Neural cell (in vitro differentiated cells): ENCODE results near the gene GPR78. TPM values are rescaled to one million over a fixed set of nuclear protein-coding genes. Genes with fewer than 3 reads are reported as not detected.

Source experiments
- H2AFZ ChIP-seq: fragments of 200-600, 300-800 bp; sonication (generic), shearing (Covaris generic); 2 replicates; pipeline ENCODE4 v1.6.0; 2014; ENCODE audit warnings: low read depth, mild to moderate bottlenecking, antibody characterized with exemption, low read length, moderate library complexity
- H3F3A ChIP-seq: fragments of 200-600 bp; shearing (Covaris generic); 2 replicates; pipeline ENCODE4 v1.6.1; 2016; ENCODE audit warnings: mild to moderate bottlenecking, moderate library complexity, mixed read lengths, antibody characterized with exemption, low read length; ENCODE audit not compliant: insufficient read depth, poor library complexity, severe bottlenecking
- H3K27ac ChIP-seq: fragments of 200-600, 300-800 bp; sonication (generic), shearing (Covaris generic); 2 replicates; pipeline ENCODE4 v1.5.1; 2014; ENCODE audit warnings: mild to moderate bottlenecking, low read length, moderate library complexity
- H3K27me3 ChIP-seq: fragments of 300-800, 200-600 bp; sonication (generic), shearing (Covaris generic); 2 replicates; pipeline ENCODE4 v1.6.0; 2014; ENCODE audit warnings: mild to moderate bottlenecking, low read depth, low read length, moderate library complexity; ENCODE audit not compliant: insufficient read depth
- H3K36me3 ChIP-seq: fragments of 300-800, 200-600 bp; sonication (generic), shearing (Covaris generic); 2 replicates; pipeline ENCODE4 v1.5.1; 2014; ENCODE audit warnings: mild to moderate bottlenecking, antibody characterized with exemption, low read length, moderate library complexity; ENCODE audit not compliant: insufficient read depth
- H3K4me2 ChIP-seq: fragments of 300-800, 200-600 bp; sonication (generic), shearing (Covaris generic); 2 replicates; pipeline ENCODE4 v1.6.0; 2014; ENCODE audit warnings: mild to moderate bottlenecking, low read length
- H3K4me3 ChIP-seq: fragments of 300-800, 200-600 bp; sonication (generic), shearing (Covaris generic); 2 replicates; pipeline ENCODE4 v1.5.1; 2014; ENCODE audit warnings: mild to moderate bottlenecking, low read length, moderate library complexity
- H3K79me2 ChIP-seq: fragments of 200-600 bp; shearing (Covaris generic); replicated peaks from 2 replicates; pipeline ENCODE4 v1.6.0; 2014; ENCODE audit warnings: mild to moderate bottlenecking, low read length, moderate library complexity; ENCODE audit not compliant: insufficient read depth
- H3K9ac ChIP-seq: fragments of 300-800, 200-600 bp; sonication (generic), shearing (Covaris generic); 2 replicates; pipeline ENCODE4 v1.6.1; 2016; ENCODE audit warnings: mild to moderate bottlenecking, low read length, mixed read lengths
- H3K9me2 ChIP-seq: fragments of 200-600 bp; shearing (Covaris generic); 2 replicates; pipeline ENCODE4 v1.6.1; 2016; ENCODE audit warnings: mild to moderate bottlenecking, low read length, mixed read lengths; ENCODE audit not compliant: insufficient read depth
- H3K9me3 ChIP-seq: fragments of 200-600, 300-800 bp; sonication (generic), shearing (Covaris generic); 2 replicates; pipeline ENCODE4 v1.6.1; 2016; ENCODE audit warnings: mild to moderate bottlenecking, mixed run types, low read length, moderate library complexity, mixed read lengths
- H4K20me1 ChIP-seq: fragments of 200-600 bp; shearing (Covaris generic); 2 replicates; pipeline ENCODE4 v1.6.1; 2016; ENCODE audit warnings: mild to moderate bottlenecking, mixed run types; ENCODE audit not compliant: insufficient read depth
- CTCF ChIP-seq: fragments of 450-650 bp; IDR thresholded peaks from 2 replicates; pipeline ENCODE4 v1.5.1; 2014; ENCODE audit warnings: antibody characterized with exemption, mild to moderate bottlenecking, moderate library complexity; ENCODE audit not compliant: poor library complexity, severe bottlenecking
- EP300 ChIP-seq: fragments of 450-650 bp; conservative IDR thresholded peaks from 2 replicates; pipeline ENCODE4 v1.6.1; 2014; ENCODE audit warnings: antibody characterized with exemption, mild to moderate bottlenecking, moderate library complexity; ENCODE audit not compliant: poor library complexity, severe bottlenecking
- EZH2 ChIP-seq: fragments of 200-600, 300-800 bp; shearing (Covaris generic), sonication (generic); IDR thresholded peaks from 2 replicates; pipeline ENCODE4 v1.6.1; 2014; ENCODE audit warnings: antibody characterized with exemption, low read length, borderline replicate concordance, mild to moderate bottlenecking; ENCODE audit not compliant: insufficient read depth, poor library complexity, severe bottlenecking
- MXI1 ChIP-seq: fragments of 450-650 bp; conservative IDR thresholded peaks from 2 replicates; pipeline ENCODE4 v1.6.1; 2014; ENCODE audit warnings: antibody characterized with exemption, mild to moderate bottlenecking; ENCODE audit not compliant: poor library complexity, severe bottlenecking
- POLR2AphosphoS5 ChIP-seq: IDR thresholded peaks from 2 replicates; pipeline ENCODE4 v1.6.1; 2012
- RAD21 ChIP-seq: fragments of 450-650 bp; conservative IDR thresholded peaks from 2 replicates; pipeline ENCODE4 v1.6.1; 2014; ENCODE audit warnings: antibody characterized with exemption, mild to moderate bottlenecking, moderate library complexity
- REST ChIP-seq: IDR thresholded peaks from 2 replicates; pipeline ENCODE4 v1.6.1; 2012; ENCODE audit warnings: borderline replicate concordance
- SMC3 ChIP-seq: fragments of 450-650 bp; conservative IDR thresholded peaks from 2 replicates; pipeline ENCODE4 v1.6.1; 2014; ENCODE audit warnings: antibody characterized with exemption, mild to moderate bottlenecking, moderate library complexity; ENCODE audit not compliant: poor library complexity
- TAF1 ChIP-seq: IDR thresholded peaks from 2 replicates; pipeline ENCODE4 v1.6.1; 2012; ENCODE audit warnings: low read depth
- polyA plus RNA-seq: library from polyadenylated mRNA; depleted of rRNA; stranded (reverse); fragments of >200 nt; gene quantifications from 2 replicates; pipeline ENCODE4 v1.2.3, GENCODE V29; 2014

Gene GPR78
- polyA plus RNA-seq, 1 donor from 2014 or later = not detected

- Histone ChIP-seq H3F3A (no peaks in the 10 kb centered on the region), H3K9ac (no peak overlapping the region), H3K9me3 (no peaks in the 10 kb centered on the region)
Observed at GRCh38 chr4:8588196-8588470, 7.9 kb downstream of the GPR78 start.

GRCh38 chr4:8589336-8589735 lies 9.1 kb downstream of the GPR78 start:
- H3K36me3 ChIP-seq = no peaks in the 10 kb centered on the region
- no peak overlapping the region for H3K9ac ChIP-seq
- no peak overlapping the region for H3K4me3 ChIP-seq
- H3K9me2 ChIP-seq = no peaks in the 10 kb centered on the region
- no peak overlapping the region for H2AFZ ChIP-seq
- no peaks in the 10 kb centered on the region for H4K20me1 ChIP-seq
- H3K27ac ChIP-seq = no peak overlapping the region
- H3F3A ChIP-seq = no peaks in the 10 kb centered on the region
- H3K4me2 ChIP-seq = no peak overlapping the region
- H3K79me2 ChIP-seq = no peaks in the 10 kb centered on the region
- no peaks in the 10 kb centered on the region for H3K9me3 ChIP-seq
- H3K27me3 ChIP-seq = peaks cover 39% of the 10 kb centered on the region
- TF ChIP-seq RAD21 (no peak), SMC3 (no peak), REST (no peak), CTCF (no peak), EZH2 (no peak), POLR2AphosphoS5 (no peak), TAF1 (no peak)

More at GRCh38 chr4:8588196-8588470, 7.9 kb downstream of the GPR78 start:
- H3K79me2 ChIP-seq = no peaks in the 10 kb centered on the region
- H3K9me2 ChIP-seq = no peaks in the 10 kb centered on the region
- no peak overlapping the region for H3K4me3 ChIP-seq
- no peak overlapping the region for H2AFZ ChIP-seq
- H3K27ac ChIP-seq = no peak overlapping the region
- TF ChIP-seq TAF1 (no peak), EP300 (no peak), POLR2AphosphoS5 (no peak), RAD21 (no peak), CTCF (no peak), REST (no peak), EZH2 (no peak), SMC3 (no peak), MXI1 (no peak)
- H3K4me2 ChIP-seq = no peak overlapping the region
- H3K27me3 ChIP-seq = peaks cover 30% of the 10 kb centered on the region
- no peaks in the 10 kb centered on the region for H3K36me3 ChIP-seq
- H4K20me1 ChIP-seq = no peaks in the 10 kb centered on the region
